ENCODE measurements around the gene IL36RN.
A peak's percentile ranks its signal among the peaks of the same experiment; 100 is the strongest.
"Not testable (repeated sequence)": the region's sequence is repeated elsewhere in the genome, so short reads cannot be mapped to it uniquely, and the experiment has no call there.

Gene IL36RN

DNA sequence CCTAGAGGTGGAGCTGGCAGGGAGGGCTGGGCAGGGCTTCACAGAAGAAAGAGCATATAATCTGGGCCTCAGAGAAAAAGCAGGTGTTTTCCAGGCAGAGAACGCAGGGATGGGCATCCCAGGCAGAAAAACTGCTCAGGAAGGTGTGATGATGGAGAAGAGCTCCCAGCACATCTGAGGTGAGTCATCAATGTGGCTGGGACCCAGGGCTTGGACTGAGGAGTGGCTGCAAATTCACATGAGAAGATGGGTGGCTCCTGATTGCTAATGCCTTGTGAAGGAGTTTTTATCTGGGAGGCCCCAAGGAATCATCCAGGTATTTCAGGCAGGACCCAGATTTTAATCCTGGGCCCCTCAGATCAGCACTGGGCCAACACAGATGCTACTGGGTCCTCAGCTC, 18.9 kb downstream of the IL36RN start:
- Mint-ChIP-seq H3K4me1 (peaks cover 18% of the 10 kb centered on the region), H3K27ac (no peak overlapping the region), H3K4me3 (no peak overlapping the region), H3K9me3 (no peaks in the 10 kb centered on the region), H3K27me3 (no peaks in the 10 kb centered on the region)
- ATAC-seq (no peak), DNase-seq (no peak)

DNA sequence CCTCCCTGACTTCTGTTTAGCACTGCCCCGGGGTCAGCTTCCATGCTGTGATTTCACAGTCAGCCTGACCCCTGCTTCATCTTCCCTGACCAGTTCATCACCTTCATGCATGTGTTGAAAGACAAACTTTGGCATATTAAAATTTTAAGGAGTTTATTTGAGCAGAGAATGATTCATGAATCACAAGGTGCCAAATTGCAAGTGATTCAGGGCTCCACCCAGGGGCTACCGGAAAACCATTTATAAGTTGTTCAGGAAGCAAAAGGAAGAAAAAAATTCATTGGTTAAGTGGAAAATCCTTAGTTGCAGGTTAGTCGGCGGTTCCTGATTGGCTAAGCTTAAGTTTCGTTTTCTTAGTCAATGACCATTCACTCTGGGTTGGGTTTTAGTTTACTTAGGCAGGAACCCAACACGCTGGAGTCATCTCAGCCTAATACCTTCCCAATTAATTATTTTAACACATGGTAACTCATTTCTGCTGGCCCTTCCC, 19.4 kb downstream of the IL36RN start:
- Mint-ChIP-seq H3K4me3 (no peak overlapping the region), H3K27ac (no peak overlapping the region), H3K27me3 (no peaks in the 10 kb centered on the region), H3K4me1 (peaks cover 18% of the 10 kb centered on the region), H3K9me3 (no peaks in the 10 kb centered on the region)
- ATAC-seq (no peak), DNase-seq (no peak)

DNA sequence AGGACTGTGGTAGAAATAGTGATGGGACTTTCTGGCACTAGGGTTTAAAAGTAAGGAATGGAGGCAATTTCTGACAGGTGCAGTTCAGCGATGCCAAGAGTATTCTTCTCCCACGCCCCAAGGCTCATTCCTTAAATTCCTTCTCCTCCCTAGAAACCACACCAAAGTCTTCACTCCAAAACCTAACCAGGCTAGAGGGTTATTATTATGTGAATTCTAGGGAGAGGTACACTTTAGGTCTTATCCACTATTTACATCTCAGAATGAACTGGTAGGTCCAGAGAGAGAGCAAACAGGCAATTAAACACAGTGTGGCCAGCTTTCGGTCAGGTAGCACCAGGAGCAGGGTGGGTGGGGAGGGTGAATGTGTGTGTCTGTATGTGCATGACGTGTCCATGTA, 20.1 kb downstream of the IL36RN start:
- DNase-seq (no peak), ATAC-seq (no peak)
- Mint-ChIP-seq H3K27ac (no peak overlapping the region), H3K27me3 (no peaks in the 10 kb centered on the region), H3K4me3 (no peak overlapping the region), H3K9me3 (no peaks in the 10 kb centered on the region), H3K4me1 (peaks cover 15% of the 10 kb centered on the region)

DNA sequence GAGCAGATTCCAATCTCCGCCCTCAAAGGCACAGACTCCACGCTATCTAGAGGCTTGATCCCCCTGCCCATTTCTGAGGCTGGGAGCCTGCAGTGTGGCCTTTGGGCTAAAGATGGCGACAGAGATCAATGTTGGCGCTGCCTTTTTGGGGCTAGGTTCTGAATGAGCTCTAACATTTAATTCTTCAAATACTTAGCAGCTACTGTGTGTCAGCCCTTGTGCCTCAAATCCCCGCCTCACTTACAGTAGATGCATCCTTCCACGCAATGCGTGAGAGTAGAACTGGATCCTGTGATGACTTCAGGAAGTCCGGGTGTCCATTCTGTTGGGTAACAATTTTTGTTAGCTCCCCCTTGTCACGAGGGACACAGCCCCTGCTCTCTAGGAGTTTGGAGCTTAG, 21.1 kb downstream of the IL36RN start:
- DNase-seq, result peak; percentile 39 to 45
- peak; percentile 76 for ATAC-seq
- H3K9me3 Mint-ChIP-seq, result no peaks in the 10 kb centered on the region
- no peaks in the 10 kb centered on the region for H3K27me3 Mint-ChIP-seq
- H3K4me3 Mint-ChIP-seq, result no peak overlapping the region
- no peak overlapping the region for H3K27ac Mint-ChIP-seq
- peaks cover 5% of the 10 kb centered on the region for H3K4me1 Mint-ChIP-seq

DNA sequence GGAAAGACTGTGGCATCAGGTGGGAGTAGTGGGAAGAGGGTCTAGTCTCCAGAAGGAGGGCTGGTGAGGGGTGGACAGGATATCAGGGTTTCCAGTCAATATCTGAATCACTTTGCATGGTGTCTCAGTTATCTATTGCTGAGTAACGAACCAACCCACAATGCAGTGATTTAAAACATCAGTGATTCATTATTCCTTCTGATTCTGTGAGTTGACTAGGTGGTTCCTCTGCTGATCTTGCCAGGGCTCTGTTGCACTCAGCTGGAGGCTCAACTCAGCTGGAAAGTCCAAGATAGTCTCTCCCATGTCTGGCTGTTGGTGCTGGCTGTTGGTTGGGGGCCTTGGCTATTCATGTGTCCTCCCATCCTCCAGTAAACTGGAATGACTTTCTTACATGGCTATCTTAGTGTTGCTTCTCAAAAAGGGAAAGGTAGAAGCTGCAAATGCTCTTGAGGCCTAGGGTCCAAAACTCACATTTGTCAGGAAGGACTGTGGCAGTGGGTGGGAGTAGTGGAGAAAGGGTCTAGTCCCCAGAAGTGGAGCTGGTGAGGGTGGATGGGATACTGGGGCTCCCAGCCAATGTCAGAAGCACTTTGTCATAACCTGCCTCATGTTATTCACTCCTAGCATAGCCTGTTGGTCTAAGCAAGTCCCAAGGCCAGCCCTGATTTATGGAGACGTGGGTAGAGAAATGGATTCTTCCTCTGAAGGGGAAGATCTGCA, 22.7 kb downstream of the IL36RN start:
- ATAC-seq, result no peak
- Mint-ChIP-seq H3K27me3 (no peaks in the 10 kb centered on the region), H3K27ac (peak overlapping the region in 1 of 2 donors; percentile 49), H3K9me3 (no peaks in the 10 kb centered on the region), H3K4me1 (no peaks in the 10 kb centered on the region), H3K4me3 (no peak overlapping the region)
- no peak for DNase-seq

DNA sequence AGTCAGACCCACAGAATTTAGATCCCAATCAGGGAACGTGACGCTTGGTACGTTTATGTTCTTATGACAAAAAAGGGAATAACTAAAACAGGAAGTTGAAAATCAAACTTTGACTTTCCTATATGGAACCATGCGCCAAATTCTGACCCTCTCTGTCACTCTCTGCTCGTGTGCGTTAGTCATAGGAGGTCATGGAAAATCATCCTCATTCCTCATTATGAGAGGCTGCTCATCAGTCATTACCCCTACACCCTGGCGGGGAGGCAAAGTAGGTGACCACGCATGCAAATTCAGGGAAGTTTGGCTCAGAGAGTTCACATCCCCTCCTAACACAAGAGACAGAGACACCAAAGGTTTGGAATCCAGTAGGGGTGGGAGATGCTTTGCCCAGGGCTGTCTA, 24.3 kb downstream of the IL36RN start:
- ATAC-seq, result no peak
- no peaks in the 10 kb centered on the region for H3K4me1 Mint-ChIP-seq
- H3K4me3 Mint-ChIP-seq, result no peak overlapping the region
- H3K9me3 Mint-ChIP-seq, result no peaks in the 10 kb centered on the region
- H3K27me3 Mint-ChIP-seq, result no peaks in the 10 kb centered on the region
- H3K27ac Mint-ChIP-seq, result peak overlapping the region; percentile 44 to 69
- DNase-seq, result no peak

DNA sequence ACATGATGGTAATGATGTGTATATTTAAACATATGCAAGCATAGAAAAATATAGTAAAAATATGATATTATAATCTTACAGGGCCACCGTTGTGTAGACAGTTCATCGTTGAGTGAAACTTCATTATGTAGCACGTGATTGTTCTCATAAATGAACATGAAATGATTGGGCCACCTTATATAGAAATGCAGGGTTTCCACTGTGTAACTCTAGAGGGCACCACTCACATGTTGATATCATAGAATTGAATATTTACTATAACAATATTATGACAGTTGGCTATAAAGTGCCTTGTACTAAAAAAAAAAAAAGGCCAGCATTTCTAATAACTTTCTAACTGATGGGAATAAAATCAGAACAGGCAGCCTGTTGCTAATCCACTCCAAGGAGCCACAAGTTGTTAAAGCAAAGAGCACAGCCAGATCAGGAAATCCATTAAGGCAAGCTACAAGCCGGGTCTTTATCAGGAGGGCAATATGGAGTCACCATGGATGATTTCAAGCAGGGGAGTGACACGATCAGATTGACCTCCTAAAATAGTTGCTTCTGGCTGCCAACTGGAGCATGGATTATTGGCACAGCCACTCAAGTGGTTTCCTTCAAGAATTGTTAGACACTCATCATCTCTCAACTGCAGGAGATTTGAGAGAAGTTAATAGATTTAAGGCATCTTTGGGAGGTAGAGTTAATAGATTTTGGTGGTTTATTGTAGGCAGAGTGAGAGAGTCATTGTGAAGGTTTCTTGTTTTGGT, 25.4 kb downstream of the IL36RN start:
- H3K9me3 Mint-ChIP-seq, result no peaks in the 10 kb centered on the region
- DNase-seq (no peak), ATAC-seq (peak; percentile 81)
- H3K4me1 Mint-ChIP-seq, result no peaks in the 10 kb centered on the region
- H3K27ac Mint-ChIP-seq, result no peak overlapping the region
- no peaks in the 10 kb centered on the region for H3K27me3 Mint-ChIP-seq
- no peak overlapping the region for H3K4me3 Mint-ChIP-seq

DNA sequence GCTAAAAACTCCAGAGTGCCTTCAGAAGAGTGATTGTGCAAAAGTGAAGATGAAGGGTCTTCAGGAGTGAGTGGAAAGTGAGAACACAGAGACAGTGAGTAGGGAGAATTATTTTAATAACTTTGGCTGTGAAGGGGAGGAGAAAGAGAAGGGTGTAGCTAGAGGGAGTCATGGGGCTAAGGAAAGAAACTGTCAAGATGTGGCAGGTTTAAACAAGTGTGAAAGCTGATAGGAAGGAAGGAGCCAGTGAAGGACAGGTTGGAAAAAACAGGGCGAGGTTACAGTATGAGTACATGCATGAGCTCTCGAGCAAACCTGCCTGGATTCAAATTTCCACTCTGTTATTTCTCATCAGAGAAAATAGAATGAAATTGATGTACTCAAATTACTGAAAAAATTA, 26.5 kb downstream of the IL36RN start:
- no peaks in the 10 kb centered on the region for H3K4me1 Mint-ChIP-seq
- no peaks in the 10 kb centered on the region for H3K27me3 Mint-ChIP-seq
- no peak overlapping the region for H3K27ac Mint-ChIP-seq
- H3K4me3 Mint-ChIP-seq, result no peak overlapping the region
- ATAC-seq (no peak), DNase-seq (no peak)
- H3K9me3 Mint-ChIP-seq, result no peaks in the 10 kb centered on the region

DNA sequence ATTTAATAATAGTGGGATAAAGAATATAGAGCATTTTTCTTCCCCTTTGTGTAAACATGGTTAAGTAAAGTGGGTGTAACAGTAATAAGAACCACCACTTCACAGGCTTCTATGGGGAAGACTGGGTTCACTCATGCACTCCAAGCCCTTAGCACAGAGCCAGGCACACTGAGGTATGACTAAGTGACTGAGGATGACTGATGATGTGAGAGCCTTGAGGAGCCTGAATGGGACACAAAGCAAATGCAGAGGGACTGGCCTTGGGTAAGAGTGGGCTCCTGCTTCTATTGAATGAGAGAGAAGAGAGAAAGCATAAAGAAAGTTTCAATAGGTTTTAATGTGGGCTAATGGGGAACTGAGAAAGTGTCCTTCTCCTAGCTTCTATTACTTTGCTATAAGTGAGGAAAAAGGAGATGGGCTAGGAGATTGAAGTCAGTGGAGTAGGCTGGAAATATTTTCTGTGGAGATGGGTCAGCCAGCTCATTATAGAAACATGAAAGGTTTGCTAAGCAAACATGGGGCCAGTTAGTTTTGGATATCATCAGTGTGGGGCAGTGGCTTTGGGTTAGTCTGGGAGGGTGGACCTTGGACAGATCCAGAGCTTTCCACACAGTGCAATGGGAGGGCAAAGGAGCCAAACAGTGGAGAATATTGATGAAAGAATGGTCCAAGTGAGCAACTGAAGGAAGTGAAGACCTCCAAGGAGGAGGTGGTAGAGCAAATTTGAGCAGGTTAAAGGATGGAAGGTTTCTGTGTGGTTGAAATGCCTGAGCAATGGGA, 29.4 kb downstream of the IL36RN start:
- DNase-seq, result no peak
- Mint-ChIP-seq H3K9me3 (no peaks in the 10 kb centered on the region), H3K4me3 (no peak overlapping the region), H3K4me1 (no peaks in the 10 kb centered on the region), H3K27ac (no peak overlapping the region), H3K27me3 (no peaks in the 10 kb centered on the region)
- ATAC-seq, result no peak

DNA sequence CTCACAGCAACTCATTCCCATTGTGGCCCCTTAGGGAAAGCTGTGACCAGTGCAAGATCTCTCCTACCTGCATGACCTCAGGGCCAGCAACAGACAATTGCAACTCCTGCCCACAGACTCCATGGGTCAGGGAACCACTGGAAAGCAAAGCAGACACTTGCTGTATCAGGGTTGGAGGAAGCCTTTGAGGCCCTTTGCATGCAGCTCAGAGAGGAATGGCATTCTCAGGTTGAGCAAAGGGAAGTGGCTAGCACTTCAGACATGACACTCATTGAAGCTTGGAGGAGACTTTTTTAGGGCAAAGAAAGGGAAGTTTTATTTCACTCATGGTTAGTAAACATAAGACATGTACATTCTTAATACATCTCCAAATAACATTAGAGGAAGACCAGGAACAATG, 30.9 kb downstream of the IL36RN start:
- ATAC-seq, result peak; percentile 55
- Mint-ChIP-seq H3K27ac (no peak overlapping the region), H3K27me3 (no peaks in the 10 kb centered on the region), H3K4me3 (no peak overlapping the region), H3K9me3 (peaks cover under 1 to 1% of the 10 kb centered on the region in 2 donors), H3K4me1 (no peaks in the 10 kb centered on the region)
- no peak for DNase-seq

DNA sequence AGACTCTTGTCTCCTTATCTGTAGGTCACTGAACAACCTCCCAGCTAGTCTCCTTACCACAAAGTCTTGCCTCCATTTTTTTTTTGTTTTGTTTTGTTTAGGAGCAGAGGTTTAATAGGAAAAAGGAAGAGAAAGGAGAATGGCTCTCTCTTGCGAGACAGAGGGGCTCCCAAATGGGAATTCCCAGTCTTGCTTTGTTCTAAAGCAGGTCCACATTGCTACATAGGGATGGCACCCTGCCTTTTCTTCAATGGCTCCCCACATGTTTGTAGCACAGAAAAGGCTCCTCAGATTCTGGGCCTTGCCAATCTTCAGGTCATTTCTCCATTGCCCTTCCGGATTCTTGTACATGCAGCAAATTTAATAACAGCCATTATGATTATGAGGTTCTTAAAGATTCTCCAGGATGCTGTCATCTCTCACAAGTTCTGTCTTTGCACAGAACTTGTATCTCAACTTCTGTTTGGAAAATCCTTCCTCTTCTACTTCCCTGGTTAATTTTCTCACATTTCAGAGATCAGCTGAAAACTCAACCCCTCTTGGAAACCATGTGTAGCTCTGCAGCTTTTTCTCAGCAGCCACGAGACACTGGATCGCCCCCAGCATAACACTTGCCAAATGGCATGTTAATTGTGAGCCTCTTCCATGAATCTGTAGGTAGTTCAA, 32.4 kb downstream of the IL36RN start:
- peaks cover 6 to 8% of the 10 kb centered on the region in 2 donors for H3K9me3 Mint-ChIP-seq
- no peaks in the 10 kb centered on the region for H3K4me1 Mint-ChIP-seq
- no peaks in the 10 kb centered on the region for H3K27me3 Mint-ChIP-seq
- no peak overlapping the region for H3K27ac Mint-ChIP-seq
- DNase-seq, result no peak
- no peak overlapping the region for H3K4me3 Mint-ChIP-seq
- ATAC-seq, result no peak

DNA sequence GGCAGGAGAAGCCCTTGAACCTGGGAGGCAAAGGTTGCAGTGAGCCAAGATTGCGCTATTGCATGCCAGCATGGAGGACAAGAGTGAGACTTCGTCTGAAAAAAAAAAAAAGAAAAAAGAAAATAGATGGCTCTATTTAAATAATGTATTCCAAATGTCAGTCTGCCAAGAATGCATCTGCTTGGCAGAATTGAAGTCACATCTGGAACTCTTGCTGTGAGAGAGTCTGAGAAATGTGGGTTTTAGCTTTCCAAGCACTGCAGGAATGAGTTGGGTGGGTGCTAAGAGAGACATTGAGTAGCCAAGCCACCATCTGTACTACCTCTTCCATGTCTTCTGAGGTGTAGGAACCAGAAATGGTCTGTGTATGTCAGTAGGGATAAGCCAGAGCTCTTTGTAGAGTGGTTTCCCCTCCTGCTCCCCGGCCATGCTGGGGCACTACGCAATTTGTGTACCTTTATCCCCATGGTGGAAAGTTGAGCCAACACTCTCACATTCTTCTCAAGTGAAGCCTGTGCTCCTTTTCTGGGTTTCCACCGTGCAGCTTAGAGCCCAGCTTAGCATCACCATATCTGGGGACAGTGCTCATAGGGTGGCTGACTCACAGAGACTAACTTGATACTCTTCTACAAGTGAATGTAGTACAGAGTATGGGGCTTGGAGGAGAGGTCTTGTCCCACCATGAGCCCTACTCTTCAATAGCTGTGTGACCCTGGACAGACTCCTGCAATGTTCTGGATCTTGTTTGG, 34.0 kb downstream of the IL36RN start:
- ATAC-seq (no peak), DNase-seq (no peak)
- H3K9me3 Mint-ChIP-seq, result peaks cover 16 to 24% of the 10 kb centered on the region in 2 donors
- peaks cover 16% of the 10 kb centered on the region for H3K4me1 Mint-ChIP-seq
- no peaks in the 10 kb centered on the region for H3K27me3 Mint-ChIP-seq
- no peak overlapping the region for H3K27ac Mint-ChIP-seq
- H3K4me3 Mint-ChIP-seq, result no peak overlapping the region

DNA sequence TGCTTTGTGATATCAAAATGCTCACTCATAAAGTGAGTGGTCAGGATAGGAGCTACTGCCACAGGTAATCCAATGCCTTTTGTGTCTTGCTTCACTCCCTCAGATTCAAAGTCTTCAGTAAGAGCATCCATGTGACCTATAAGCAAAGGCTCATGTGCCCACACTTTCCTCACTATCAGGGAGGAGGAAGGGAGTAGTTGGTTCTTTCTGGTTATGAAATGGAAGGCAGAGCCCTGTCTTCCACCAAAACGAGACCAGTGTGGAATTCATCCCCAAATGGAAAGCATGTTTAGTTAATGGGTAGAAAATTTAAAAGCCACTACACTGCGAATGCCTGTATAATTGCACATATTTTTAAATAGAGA, 34.6 kb downstream of the IL36RN start:
- Mint-ChIP-seq H3K4me3 (no peak overlapping the region), H3K9me3 (peaks cover 16 to 29% of the 10 kb centered on the region in 2 donors), H3K27me3 (no peaks in the 10 kb centered on the region), H3K27ac (no peak overlapping the region), H3K4me1 (peaks cover 21% of the 10 kb centered on the region)
- no peak for ATAC-seq
- no peak for DNase-seq

DNA sequence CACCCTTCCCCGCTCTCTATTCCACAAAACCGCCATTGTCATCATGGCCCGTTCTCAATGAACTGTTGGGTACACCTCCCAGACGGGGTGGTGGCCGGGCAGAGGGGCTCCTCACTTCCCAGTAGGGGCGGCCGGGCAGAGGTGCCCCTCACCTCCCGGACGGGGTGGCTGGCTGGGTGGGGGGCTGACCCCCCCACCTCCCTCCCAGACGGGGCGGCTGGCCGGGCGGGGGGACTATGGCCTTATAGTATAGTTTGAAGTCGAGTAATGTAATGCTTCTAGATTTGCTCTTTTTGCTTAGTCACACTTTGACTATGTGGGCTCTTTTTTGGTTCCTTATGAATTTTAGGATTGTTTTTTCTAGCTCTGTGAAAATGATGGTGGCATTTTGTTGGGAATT, 37.3 kb downstream of the IL36RN start:
- not testable (repeated sequence) for H3K4me3 Mint-ChIP-seq, DNase-seq, ATAC-seq, H3K27ac Mint-ChIP-seq, H3K27me3 Mint-ChIP-seq
- Mint-ChIP-seq H3K4me1 (peaks cover 22% of the 10 kb centered on the region), H3K9me3 (peaks cover 16 to 29% of the 10 kb centered on the region in 2 donors)

Data from stimulated activated naive CD8-positive, alpha-beta T cell treated with anti-CD3 and anti-CD28 coated beads, Interleukin-15, amount 100 ng/mL, for 72 hours (primary cell).